Endothelial cell of umbilical vein (primary cell): Measurements from ENCODE around the gene PGRMC2. TPM values are rescaled to one million over a fixed set of nuclear protein-coding genes. Genes with fewer than 3 reads are reported as not detected.

Experiments used
- BruUV-seq: library from RNA; stranded (reverse); fragments of 400-500 nt; replicated peaks from 2 replicates; lab custom pipeline; 2021; lab: Mats Ljungman, UMichigan
- CTCF ChIA-PET: fragments of 300-600, 350-600 bp; sonication (Branson Sonifier 250); formaldehyde crosslinking; loops from one replicate; lab custom pipeline; 2021; ENCODE audit warnings: antibody characterized with exemption, inconsistent platforms; lab: Charles Lee
- POLR2A ChIA-PET: fragments of 300-600, 350-600 bp; sonication (Branson Sonifier 250); formaldehyde crosslinking; loops from one replicate; lab custom pipeline; 2021; ENCODE audit warnings: antibody characterized with exemption, inconsistent platforms; lab: Charles Lee
- DNase-seq: peaks from one replicate; pipeline ENCODE4 v3.0.0-alpha.2; 2011; ENCODE audit warnings: low read depth, low spot score
- FAIRE-seq: peaks from 2 replicates; lab custom pipeline; 2011; peaks lifted over from hg19 to GRCh38; lab: Jason Lieb, UNC
- H2AFZ ChIP-seq: 2 replicates; pipeline ENCODE4 v1.6.0; 2012; ENCODE audit warnings: low read depth, low read length, control low read depth, inconsistent platforms
- H3K27ac ChIP-seq: 2 replicates; pipeline ENCODE4 v1.5.1; 2011; ENCODE audit warnings: low read depth, mild to moderate bottlenecking, control low read depth, low read length, moderate library complexity; ENCODE audit not compliant: insufficient read depth
- H3K27me3 ChIP-seq, 2 experiments: 2 replicates each; pipeline versions ENCODE4 v1.6.0 to v1.6.1; 2011; ENCODE audit warnings: low read length in 2 of 2, mixed read lengths in 1 of 2; ENCODE audit not compliant: control insufficient read depth in 2 of 2, insufficient read depth in 2 of 2
- H3K36me3 ChIP-seq, 2 experiments: 2 replicates in 1 of 2; 3 replicates in 1 of 2; pipeline ENCODE4 v1.5.1; 2011; ENCODE audit warnings: low read length in 2 of 2, mild to moderate bottlenecking in 1 of 2, moderate library complexity in 1 of 2; ENCODE audit not compliant: control insufficient read depth in 2 of 2, insufficient read depth in 2 of 2; ENCODE audit errors: extremely low read depth in 1 of 2
- H3K4me1 ChIP-seq: 3 replicates; pipeline ENCODE4 v1.5.1; 2011; ENCODE audit warnings: mild to moderate bottlenecking, low read length; ENCODE audit not compliant: control insufficient read depth, insufficient read depth; ENCODE audit errors: extremely low read depth
- H3K4me2 ChIP-seq: 2 replicates; pipeline ENCODE4 v1.6.1; 2011; ENCODE audit warnings: low read length, control low read depth, mixed read lengths; ENCODE audit not compliant: insufficient read depth
- H3K4me3 ChIP-seq, 3 experiments: fragments of 200-600 bp in 1 of 3; sonication (generic), shearing (Covaris generic) in 1 of 3; replicated peaks in 1 of 3; 2 replicates each; pipeline ENCODE4 v1.5.1; 2011 to 2016; ENCODE audit warnings: control low read depth in 3 of 3, low read length in 3 of 3, mild to moderate bottlenecking in 2 of 3, inconsistent platforms in 1 of 3, low read depth in 1 of 3, moderate library complexity in 1 of 3; ENCODE audit not compliant: insufficient read depth in 1 of 3
- H3K79me2 ChIP-seq: 2 replicates; pipeline ENCODE4 v1.6.0; 2012; ENCODE audit warnings: low read length, inconsistent platforms; ENCODE audit not compliant: control insufficient read depth, insufficient read depth
- H3K9ac ChIP-seq: replicated peaks from 2 replicates; pipeline ENCODE3; 2011; ENCODE audit warnings: low read length, control low read depth; ENCODE audit not compliant: insufficient read depth; ENCODE audit errors: extremely low read depth
- H3K9me1 ChIP-seq: replicated peaks from 3 replicates; pipeline ENCODE4 v1.6.0; 2011; ENCODE audit warnings: mild to moderate bottlenecking, low read length; ENCODE audit not compliant: control insufficient read depth, insufficient read depth; ENCODE audit errors: extremely low read depth
- H3K9me3 ChIP-seq: replicated peaks from 2 replicates; pipeline ENCODE4 v1.5.1; 2012; ENCODE audit warnings: low read length, inconsistent platforms; ENCODE audit not compliant: control insufficient read depth, insufficient read depth
- H4K20me1 ChIP-seq: replicated peaks from 2 replicates; pipeline ENCODE3; 2011; ENCODE audit warnings: mild to moderate bottlenecking, low read length; ENCODE audit not compliant: control insufficient read depth, insufficient read depth; ENCODE audit errors: extremely low read depth
- CTCF ChIP-seq, 2 donors: IDR thresholded peaks; 1 replicate in 1 of 2; 2 replicates in 1 of 2; pipeline ENCODE4 v1.5.1; 2011; ENCODE audit warnings: low read length in 2 of 2, mild to moderate bottlenecking in 2 of 2, moderate library complexity in 2 of 2, control low read depth in 1 of 2, inconsistent platforms in 1 of 2, low read depth in 1 of 2; ENCODE audit not compliant: insufficient read depth in 1 of 2; ENCODE audit errors: extremely low read depth in 1 of 2
- EZH2 ChIP-seq: IDR thresholded peaks from 2 replicates; pipeline ENCODE4 v1.6.1; 2012; ENCODE audit warnings: borderline replicate concordance, low read depth, mild to moderate bottlenecking, moderate library complexity, low read length, inconsistent platforms; ENCODE audit not compliant: severe bottlenecking
- FOS ChIP-seq: IDR thresholded peaks from 2 replicates; pipeline ENCODE4 v1.6.1; 2011; ENCODE audit warnings: mild to moderate bottlenecking, low read length, moderate library complexity, borderline replicate concordance; ENCODE audit not compliant: insufficient read depth
- GATA2 ChIP-seq: IDR thresholded peaks from 2 replicates; pipeline ENCODE4 v1.7.0; 2011; ENCODE audit warnings: low read depth, mild to moderate bottlenecking, moderate library complexity, mixed read lengths, low read length; ENCODE audit not compliant: insufficient read length, insufficient read depth
- MAX ChIP-seq: IDR thresholded peaks from 2 replicates; pipeline ENCODE4 v1.6.1; 2011; ENCODE audit not compliant: insufficient read depth, insufficient read length
- MYC ChIP-seq: IDR thresholded peaks from one replicate; pipeline ENCODE4 v1.6.1; 2011; ENCODE audit warnings: mild to moderate bottlenecking, low read depth, low read length
- POLR2A ChIP-seq: IDR thresholded peaks from 2 replicates; pipeline ENCODE4 v1.6.1; 2012; ENCODE audit warnings: low read depth, mild to moderate bottlenecking, control low read depth, low read length
- POLR2AphosphoS5 ChIP-seq: IDR thresholded peaks from 2 replicates; pipeline ENCODE4 v1.6.1; 2012; ENCODE audit warnings: low read depth, mild to moderate bottlenecking, control low read depth, low read length, moderate library complexity; ENCODE audit not compliant: insufficient read depth
- dilution Hi-C: fragments of 300-500 bp; cut with MboI; formaldehyde crosslinking; loops from one replicate; pipeline ENCODE4 v1.15.0; 2019; ENCODE audit warnings: low sequenced_read_pairs; ENCODE audit not compliant: extremely low pct_ligation_motif_present
- intact Hi-C: fragments of 100-400 bp; cut with micrococcal nuclease; formaldehyde crosslinking; loops from one replicate; pipeline ENCODE4 v1.10.0; 2022
- polyA plus RNA-seq, 4 experiments: library from polyadenylated mRNA; depleted of rRNA in 3 of 4; stranded (reverse) in 3 of 4; unstranded in 1 of 4; fragments of >200 nt; gene quantifications; 2 replicates each; pipeline versions ENCODE4 v1.2.1 to v1.2.3, GENCODE V29; 2011 to 2012; ENCODE audit warnings: missing spikeins in 1 of 4
- total RNA-seq: library from RNA; stranded (reverse); gene quantifications from 2 replicates; pipeline ENCODE4 v1.2.3, GENCODE V29; 2021

PGRMC2 gene
- total and polyA plus RNA-seq, 2 donors (not counting 3 experiments of a cell fraction or from before 2014, with no cell fraction given), result 10.1 to 63.4 TPM

- dilution Hi-C loops, result no loop called here
These were observed 42.0 kb upstream of the PGRMC2 start for GRCh38 chr4:128329638-128330037.

More at GRCh38 chr4:128329638-128330037, 42.0 kb upstream of the PGRMC2 start:
- Histone ChIP-seq H3K36me3 (no peaks in the 10 kb centered on the region), H3K27ac (no peak overlapping the region), H4K20me1 (no peaks in the 10 kb centered on the region), H3K79me2 (no peaks in the 10 kb centered on the region), H2AFZ (no peak overlapping the region), H3K4me2 (no peak overlapping the region), H3K9ac (no peak overlapping the region), H3K9me1 (no peaks in the 10 kb centered on the region), H3K9me3 (no peaks in the 10 kb centered on the region), H3K4me1 (no peaks in the 10 kb centered on the region), H3K4me3 (no peak overlapping the region), H3K27me3 (no peaks in the 10 kb centered on the region)
- CTCF ChIA-PET, result no interaction called here
- FAIRE-seq (no peak), DNase-seq (no peak)
- TF ChIP-seq GATA2 (no peak), POLR2AphosphoS5 (no peak), CTCF (IDR thresholded peaks at IDR 0.05; ENCODE audit: extremely low read depth in 1 of 2, insufficient read depth in 1 of 2, low read depth in 1 of 2, low read length in 2 of 2) (no peak), EZH2 (no peak), MAX (no peak), POLR2A (no peak), MYC (no peak), FOS (no peak)
- intact Hi-C loops, result no loop called here
- POLR2A ChIA-PET, result no interaction called here
- BruUV-seq, result no TSS peak
